ENCODE measurements around the gene TLE1. TPM values are rescaled to one million over a fixed set of nuclear protein-coding genes. Genes with fewer than 3 reads are reported as not detected.
"Not testable (repeated sequence)": the region's sequence is repeated elsewhere in the genome, so short reads cannot be mapped to it uniquely, and the experiment has no call there.

Gene TLE1
- 9.8 TPM for total RNA-seq
- long read RNA-seq, partial matches to known transcripts, result 14 of 24 reads
- long read RNA-seq, other reads (novel, unspliced or antisense), result 10 of 24 reads

DNA sequence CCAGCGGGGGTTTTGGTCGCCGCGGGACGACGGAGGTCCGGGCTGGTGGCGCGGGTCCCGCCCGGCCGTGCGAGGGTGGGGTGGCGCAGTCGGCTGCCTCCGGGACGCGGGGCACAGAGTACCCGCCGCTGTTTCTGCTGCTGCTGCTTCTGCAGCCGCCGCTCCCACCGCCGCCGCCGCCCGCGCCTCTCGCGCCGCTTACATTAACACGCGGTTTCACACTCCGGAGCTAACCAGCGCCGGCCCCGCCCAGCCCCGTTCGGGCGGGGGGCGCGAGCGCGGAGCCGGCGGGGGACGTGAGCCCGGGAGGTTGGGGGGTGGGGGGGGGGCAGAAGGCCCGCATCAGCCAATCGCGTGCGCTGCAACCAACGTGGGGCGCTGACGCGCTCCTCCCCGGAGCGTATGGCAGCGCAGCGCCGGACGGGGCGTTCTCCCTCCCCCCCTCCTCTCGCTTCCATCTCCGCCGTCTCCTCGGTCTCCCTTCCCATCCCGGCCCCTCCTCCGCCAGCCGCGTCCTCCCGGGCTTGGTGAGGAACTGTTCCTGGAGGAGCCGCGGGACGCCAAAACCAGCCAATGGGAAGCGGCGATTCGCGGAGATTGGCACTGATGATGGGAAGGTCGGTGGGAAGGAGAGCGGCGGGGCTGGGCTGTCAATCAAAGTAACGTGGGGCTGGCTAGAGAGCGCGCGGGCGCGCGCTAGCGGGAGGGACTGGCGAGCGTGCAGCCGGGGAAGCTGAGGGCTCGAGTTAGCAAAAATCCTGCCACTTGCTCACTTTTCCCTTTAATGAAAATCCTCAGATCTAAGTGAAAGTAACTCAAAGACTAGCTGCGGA, at the start of gene TLE1:
Gene TLE1 (minus strand): TSS at position 205 of the 833 bp plus-strand sequence. CDS start 1,307 bp downstream, outside the sequence.
- ATAC-seq, result peak; percentile 98
- DNase-seq (ENCODE audit: missing footprints), result peak; percentile 99
- intact Hi-C loops (cut with DNase I), result loop anchor here (10.0 kb wide), 3 partner anchors 135 to 805 kb away; no protein-coding TSS in a partner anchor

DNA sequence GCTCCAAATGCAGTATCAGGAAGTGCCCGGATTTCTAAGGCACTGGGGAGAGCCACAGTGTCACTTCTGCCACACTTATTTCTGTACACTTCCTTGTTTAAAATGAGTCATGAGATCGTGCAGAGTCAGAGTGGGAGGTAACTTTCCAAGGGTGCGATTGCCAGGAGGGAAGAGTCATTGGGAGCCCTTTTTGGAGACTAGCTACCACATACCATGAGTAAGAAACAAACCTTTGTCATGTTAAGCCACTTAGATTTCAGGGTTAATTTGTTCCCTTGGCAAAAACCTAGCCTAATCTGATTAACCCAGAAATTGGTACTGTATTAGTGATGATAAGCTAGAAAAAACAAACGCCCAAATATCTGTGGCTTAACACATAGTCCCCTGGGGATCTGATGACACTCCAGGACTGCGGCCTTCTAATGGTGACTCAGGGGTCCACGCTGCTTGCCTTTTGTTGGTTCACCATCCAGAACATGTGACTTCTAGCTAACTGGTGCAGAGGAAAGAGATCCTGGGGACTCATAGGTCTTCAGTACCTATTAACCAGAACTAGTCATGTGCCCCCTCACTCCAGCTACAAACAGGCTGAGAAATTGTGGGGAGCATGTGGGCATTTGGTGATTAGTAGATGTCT, 48.6 kb upstream of the TLE1 start:
- no peak for ATAC-seq
- intact Hi-C loops (cut with DNase I), result no loop called here

DNA sequence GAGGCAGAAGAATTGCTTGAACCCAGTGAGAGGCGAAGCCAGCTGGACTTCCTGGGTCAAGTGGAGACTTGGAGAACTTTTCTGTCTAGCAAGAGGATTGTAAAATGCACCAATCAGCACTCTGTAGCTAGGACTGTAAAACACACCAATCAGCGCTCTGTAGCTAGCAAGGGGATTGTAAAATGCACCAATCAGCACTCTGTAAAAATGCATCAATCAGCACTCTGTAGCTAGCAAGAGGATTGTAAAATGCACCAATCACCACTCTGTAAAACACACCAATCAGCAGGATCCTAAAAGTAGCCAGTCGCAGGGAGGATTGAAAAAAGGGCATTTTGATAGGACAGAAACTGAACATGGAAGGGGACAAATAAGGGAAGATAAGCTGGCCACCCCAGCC, 41.2 kb upstream of the TLE1 start:
- intact Hi-C loops (cut with DNase I); ATAC-seq: not testable (repeated sequence)

More for the DNA sequence above, 48.6 kb upstream of the TLE1 start:
- no peak for DNase-seq (ENCODE audit: missing footprints)

DNA sequence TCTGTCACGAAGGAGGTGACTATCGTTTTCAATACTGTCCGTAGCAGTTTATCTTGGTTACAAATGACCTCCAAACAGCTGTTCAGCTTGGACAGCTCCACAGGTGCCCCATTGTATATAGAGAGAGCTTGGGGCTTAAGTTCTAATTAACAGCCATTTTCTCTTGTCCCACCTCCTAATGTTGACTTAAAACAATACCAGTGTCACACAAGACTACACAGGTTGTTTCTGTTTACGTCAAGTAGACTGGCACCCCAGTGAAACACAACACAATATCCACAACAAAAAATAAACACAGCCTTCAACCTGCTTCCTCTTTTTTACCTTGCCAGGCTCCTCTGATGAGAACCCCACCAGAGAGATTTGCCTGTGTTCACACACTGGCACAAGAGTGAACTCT, 39.8 kb upstream of the TLE1 start:
- DNase-seq (ENCODE audit: missing footprints) (no peak), ATAC-seq (no peak)
- intact Hi-C loops (cut with DNase I), result no loop called here

More for the DNA sequence above, 41.2 kb upstream of the TLE1 start:
- DNase-seq (ENCODE audit: missing footprints), result not testable (repeated sequence)

DNA sequence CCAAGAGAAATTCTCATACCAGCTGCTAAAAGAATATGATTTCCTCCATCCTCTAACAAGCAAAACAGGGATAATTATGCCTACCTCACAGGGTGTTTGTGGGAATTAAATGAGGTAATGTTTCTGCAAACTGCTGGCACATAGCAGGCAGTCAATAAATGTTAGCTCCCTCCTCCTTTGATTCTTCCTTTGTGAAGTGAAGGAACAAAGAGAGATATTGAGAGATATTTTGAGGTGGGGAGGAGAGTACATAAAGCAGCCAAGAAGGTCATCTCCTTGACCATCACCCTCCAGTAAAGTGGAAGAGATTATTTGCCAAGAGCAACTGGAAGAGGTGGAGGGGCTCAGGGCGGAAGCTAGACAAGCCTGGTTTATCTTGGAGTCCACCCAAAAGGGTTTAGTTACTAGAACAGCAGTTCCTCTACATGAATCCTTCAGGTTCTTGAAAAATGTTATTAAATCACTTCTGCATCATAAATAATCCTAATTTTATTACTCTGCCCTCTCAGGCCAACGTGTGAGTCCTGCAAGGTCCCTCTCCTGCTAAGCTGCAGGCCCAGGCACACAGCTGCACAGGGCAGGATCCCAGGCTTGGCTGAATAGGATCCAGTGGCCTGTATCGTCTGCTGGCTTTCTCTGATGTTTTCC, 35.0 kb upstream of the TLE1 start:
- intact Hi-C loops (cut with DNase I), result no loop called here
- no peak for DNase-seq (ENCODE audit: missing footprints)
- ATAC-seq, result no peak

DNA sequence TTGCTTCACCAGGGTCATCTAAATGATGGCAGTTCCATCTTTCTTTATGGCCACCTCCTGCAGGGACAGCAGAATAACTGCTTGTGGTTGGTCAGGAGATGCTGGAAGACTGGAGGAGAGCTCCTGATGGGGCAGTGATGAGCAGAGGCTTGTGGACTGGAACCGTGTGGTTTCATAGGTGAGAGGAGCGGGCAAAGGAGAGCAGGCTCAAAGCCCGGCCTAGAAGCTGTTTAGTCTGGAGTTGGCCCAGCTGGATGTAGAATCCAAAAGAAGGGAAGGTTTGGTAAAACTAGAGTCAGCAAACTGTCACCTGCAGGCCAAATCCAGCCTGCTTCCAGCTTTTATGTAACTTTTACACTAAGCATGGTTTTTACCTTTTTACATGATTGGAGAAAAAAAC, 32.9 kb upstream of the TLE1 start:
- ATAC-seq (no peak), DNase-seq (ENCODE audit: missing footprints) (no peak)
- intact Hi-C loops (cut with DNase I), result no loop called here

DNA sequence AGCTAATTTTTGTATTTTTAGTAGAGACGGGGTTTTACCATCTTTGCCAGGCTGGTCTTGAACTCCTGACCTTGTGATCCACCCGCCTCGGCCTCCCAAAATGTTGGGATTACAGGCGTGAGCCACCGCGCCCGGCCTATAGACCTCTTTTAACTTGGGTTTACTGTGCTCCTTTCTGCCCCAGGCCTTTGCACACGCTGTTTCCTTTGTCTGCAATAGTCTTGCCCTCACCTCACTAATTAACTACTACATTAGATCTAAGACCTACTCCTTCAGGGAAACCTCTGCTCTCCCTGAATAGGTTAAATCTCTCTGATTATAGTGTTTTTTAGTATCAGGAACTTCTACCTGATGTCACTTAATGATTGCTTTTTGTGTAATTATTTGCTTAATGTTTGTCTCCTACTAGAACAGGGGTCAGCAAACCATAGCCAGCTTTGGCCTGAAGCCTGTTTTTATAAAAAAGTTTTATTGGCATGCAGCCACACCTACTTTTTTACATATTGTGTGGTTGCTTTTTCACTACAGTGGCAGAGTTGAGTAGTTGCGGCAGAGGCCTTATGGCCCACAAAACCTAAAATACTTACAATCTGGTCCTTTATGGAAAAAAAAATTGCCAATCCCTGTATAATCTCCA, 31.2 kb upstream of the TLE1 start:
- DNase-seq (ENCODE audit: missing footprints) (no peak), ATAC-seq (no peak)
- intact Hi-C loops (cut with DNase I), result no loop called here

DNA sequence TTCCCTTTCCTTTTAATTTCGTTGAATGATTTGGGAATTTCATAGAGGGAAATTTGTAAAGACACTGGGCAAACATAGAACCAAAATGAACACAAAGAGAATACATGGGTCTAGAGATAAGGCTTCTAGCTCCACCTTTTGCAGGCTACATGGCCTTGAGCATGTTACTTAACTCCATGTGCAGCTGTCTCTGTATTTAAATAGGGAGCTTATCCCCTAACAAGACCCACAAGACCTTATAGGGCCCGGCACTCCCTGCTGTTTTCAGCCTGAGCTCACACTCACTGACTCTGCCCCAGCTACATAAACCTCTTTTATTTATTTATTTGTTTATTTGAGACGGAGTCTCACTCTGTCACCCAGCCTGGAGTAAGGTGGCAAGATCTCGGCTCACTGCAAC, 30.6 kb upstream of the TLE1 start:
- intact Hi-C loops (cut with DNase I), result loop anchor here (10.0 kb wide), 1 partner anchor 55 kb away; no protein-coding TSS in a partner anchor
- no peak for DNase-seq (ENCODE audit: missing footprints)
- no peak for ATAC-seq

DNA sequence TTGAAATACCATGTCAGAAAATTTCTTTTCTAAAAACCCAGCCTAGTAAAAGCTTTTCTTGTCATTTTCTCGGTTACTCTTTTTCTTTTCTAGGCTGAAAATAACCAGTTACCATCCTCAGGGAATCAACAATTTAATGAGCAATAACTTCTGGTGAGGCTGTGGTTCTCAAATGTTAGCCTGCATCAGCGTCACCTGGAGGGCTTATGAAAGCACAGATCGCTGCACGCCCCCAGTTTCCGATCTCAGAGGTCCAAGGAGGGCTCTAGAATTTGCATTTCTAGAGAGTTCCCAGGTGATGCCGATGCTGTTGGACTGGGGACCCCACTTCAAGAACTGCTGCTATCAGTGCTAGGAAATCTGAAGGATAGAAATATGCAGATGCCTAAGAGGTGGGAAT, 28.9 kb upstream of the TLE1 start:
- no peak for ATAC-seq
- no peak for DNase-seq (ENCODE audit: missing footprints)
- intact Hi-C loops (cut with DNase I), result loop anchor here (10.0 kb wide), 1 partner anchor 57 kb away; no protein-coding TSS in a partner anchor

DNA sequence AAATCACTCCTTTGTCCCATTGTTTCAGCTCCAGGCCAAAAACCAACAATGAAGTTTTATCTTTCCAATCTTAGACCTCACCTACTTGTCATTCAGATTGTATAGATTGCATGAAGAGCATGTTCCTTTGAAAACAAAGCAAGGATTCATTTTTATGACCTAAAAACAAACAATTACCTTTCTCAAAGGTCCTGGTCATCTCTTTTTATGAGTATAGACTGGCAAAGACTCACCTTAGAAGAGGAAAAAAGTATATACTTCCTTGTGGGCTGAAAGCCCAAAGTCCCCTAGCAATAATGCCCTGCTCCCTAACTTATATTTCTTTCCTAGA, 28.4 kb upstream of the TLE1 start:
- DNase-seq (ENCODE audit: missing footprints) (no peak), ATAC-seq (no peak)
- intact Hi-C loops (cut with DNase I), result loop anchor here (10.0 kb wide), 1 partner anchor 57 kb away; no protein-coding TSS in a partner anchor

DNA sequence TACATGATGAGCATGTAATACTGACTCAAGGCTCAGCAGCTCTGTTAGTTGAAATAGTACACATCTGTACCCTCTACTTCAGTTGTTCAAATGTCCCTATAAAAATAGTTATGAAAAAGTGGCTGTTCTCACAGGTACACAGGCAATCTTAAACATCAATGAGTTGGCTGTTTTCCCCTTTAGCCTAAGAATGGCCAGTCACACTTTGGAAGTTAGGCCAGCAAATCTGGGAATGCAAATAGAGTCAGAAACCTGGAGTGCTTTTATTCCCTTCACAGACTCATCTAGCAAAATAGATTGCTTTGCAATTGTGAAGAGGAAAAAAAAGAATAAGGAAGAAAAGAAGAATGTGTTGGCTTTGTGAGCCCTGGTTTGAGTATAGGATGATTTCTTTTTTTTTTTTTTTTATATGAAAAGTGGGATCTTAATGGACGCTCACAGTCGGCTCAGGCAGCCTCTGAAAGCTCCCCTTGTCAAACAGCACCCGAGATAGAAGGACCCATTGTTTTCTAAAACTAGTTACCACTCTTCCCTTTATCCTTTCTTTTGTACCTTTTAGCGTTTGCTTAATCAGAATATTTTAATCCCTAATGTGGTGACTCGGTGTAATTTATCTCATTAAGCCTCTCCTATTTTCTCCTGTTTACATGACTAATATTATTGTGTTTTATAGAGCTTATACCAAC, 27.9 kb upstream of the TLE1 start:
- DNase-seq (ENCODE audit: missing footprints) (no peak), ATAC-seq (no peak)
- intact Hi-C loops (cut with DNase I), result loop anchor here (10.0 kb wide), 1 partner anchor 58 kb away; no protein-coding TSS in a partner anchor

DNA sequence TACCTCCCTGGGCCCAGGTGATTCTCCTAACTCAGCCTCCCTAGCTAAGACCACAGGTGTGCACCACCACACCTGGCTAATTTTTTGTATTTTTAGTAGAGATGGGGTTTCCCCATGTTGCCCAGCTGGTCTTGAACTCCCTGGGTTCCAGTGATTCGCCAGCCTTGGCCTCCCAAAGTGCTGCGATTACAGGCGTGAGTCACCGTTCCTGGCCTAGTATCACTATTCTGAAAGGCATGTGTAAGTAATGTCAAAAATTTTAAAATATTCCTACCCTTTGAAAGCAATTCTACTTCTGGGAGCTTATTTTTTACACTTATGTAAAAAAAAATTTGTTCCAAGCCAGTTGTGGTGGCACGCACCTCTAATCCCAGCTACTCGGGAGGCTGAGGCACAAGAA, 27.1 kb upstream of the TLE1 start:
- no peak for ATAC-seq
- DNase-seq (ENCODE audit: missing footprints), result no peak
- intact Hi-C loops (cut with DNase I), result loop anchor here (10.0 kb wide), 1 partner anchor 58 kb away; no protein-coding TSS in a partner anchor

DNA sequence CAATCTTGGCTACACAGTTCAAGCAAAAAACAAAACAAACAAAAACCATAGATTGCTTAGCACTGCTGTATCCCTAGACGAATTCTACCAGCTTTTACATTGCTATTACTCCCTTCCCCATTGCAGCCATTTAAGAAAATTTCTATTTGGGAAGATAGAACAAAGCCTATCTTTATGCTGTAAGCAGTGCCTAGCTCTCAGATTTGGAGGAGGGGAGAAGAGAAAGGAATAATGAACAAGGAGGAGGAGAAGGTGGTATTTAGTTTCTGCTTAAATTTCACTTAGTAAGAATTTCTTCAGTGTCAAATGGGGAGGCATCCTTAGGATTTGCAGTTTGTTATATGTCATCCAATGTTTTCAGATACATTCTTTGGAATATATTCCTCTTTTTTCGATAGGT, 16.2 kb upstream of the TLE1 start:
- intact Hi-C loops (cut with DNase I), result no loop called here

DNA sequence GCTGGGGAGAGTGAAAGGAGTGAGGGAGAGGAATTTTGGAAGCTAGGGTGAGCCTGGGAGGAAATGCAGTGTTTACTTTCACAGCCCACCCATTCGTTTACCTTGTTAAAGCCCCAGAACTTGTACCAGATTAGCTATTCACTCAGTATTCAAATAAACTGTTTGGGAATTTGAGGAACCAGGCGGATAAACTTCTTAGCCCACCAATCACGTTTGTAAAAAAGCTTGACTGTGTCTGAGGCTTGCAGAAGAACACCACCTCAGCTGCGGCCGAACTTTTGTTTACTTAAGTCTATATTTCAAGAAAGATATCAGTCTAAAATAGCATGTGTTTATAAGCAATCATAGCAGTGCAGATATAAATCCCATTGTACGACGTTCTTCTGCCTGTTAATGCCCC, 5.2 kb upstream of the TLE1 start:
- no peak for DNase-seq (ENCODE audit: missing footprints)
- ATAC-seq, result no peak
- intact Hi-C loops (cut with DNase I), result no loop called here

More for the DNA sequence above, 16.2 kb upstream of the TLE1 start:
- no peak for DNase-seq (ENCODE audit: missing footprints)
- no peak for ATAC-seq

DNA sequence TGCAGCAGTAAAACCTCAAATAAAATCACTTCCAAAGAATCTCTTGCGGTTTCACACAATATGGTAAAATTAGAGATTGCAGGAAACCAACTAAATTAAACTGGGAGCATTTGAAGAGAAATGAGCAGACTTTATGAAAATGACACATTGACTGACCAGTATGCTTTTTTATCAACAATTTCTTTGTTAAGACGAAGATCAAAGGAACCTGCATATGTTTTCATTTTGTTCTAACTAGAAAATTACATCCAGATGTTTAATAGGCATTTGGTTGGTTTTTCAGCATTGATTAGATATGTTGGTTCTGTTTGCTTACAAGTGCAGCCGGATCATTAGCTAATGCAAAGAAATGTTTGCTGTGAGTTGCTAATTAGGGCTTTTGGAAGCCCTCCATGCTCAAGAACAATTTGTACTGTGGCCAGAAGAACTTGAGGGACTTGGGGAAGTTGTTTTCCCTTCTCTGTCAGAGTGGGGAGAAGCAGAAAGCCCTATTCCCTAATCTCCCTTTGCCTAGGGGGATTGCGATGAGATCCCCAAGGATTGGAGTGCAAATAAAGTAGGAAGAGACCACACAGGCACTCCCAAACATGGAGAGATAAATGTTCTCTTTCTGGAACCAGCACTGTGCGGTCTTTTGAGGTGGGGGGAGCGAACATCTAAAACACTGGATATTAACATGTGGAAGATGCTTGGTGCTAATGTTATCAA, 4.5 kb upstream of the TLE1 start:
- no peak for ATAC-seq
- DNase-seq (ENCODE audit: missing footprints), result no peak
- intact Hi-C loops (cut with DNase I), result no loop called here

DNA sequence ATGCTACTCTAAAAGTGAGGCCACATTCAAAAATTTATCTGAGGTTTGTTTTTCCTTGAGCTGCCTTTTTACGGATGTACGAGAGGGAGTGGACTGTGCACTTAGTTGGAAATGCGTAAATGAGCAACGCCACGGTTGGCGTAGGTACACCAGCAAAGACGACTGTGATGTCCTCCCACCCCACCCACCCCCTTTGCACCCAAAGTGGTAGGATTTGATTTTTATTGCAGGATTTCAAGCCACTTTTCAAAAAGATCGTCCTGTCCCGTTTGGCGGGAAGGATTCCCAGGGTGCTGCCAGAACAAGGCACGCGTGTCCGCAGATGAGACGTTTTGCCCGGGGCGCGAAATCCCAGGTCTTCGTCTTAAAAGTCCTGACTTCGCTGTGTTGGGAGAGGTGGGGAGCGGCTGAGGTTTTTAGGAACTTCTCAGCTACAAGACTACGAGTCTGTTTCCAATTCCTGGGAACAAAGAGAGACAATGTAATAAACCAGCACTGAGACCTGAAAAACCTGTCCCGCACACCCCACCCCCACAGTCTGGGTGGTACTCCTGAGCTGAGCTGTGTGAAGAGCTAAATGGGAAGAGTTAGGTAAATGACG, 1.0 kb upstream of the TLE1 start:
- no peak for ATAC-seq
- no peak for DNase-seq (ENCODE audit: missing footprints)
- intact Hi-C loops (cut with DNase I), result no loop called here

DNA sequence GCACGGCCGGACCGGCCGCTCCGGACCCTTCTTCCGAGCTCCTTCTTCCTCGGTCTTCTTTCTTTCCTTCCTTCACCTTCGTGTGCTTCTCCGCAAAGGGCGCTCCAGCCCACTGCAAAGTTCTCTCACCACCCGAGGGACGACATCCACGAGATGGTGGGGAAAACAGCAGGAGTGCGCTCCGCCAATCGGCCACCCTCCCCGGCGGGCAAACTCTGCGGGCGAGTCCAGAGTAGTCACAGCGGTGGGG, 329 bp downstream of the TLE1 start:
- ATAC-seq; DNase-seq (ENCODE audit: missing footprints): not testable (repeated sequence)
- intact Hi-C loops (cut with DNase I), result loop anchor here (10.0 kb wide), 3 partner anchors 136 to 806 kb away; no protein-coding TSS in a partner anchor

All from Right ventricle myocardium inferior (tissue), 1 donor.